Measurements from ENCODE around the gene SYNGR2. TPM values are rescaled to one million over a fixed set of nuclear protein-coding genes. Genes with fewer than 3 reads are reported as not detected.

The SYNGR2 gene
- total and polyA plus RNA-seq, 9 of the 15 experiments (the other 6 are each of a cell fraction or from before 2014, with no cell fraction given), result 1.4 to 173 (median 87.8) TPM

DNA sequence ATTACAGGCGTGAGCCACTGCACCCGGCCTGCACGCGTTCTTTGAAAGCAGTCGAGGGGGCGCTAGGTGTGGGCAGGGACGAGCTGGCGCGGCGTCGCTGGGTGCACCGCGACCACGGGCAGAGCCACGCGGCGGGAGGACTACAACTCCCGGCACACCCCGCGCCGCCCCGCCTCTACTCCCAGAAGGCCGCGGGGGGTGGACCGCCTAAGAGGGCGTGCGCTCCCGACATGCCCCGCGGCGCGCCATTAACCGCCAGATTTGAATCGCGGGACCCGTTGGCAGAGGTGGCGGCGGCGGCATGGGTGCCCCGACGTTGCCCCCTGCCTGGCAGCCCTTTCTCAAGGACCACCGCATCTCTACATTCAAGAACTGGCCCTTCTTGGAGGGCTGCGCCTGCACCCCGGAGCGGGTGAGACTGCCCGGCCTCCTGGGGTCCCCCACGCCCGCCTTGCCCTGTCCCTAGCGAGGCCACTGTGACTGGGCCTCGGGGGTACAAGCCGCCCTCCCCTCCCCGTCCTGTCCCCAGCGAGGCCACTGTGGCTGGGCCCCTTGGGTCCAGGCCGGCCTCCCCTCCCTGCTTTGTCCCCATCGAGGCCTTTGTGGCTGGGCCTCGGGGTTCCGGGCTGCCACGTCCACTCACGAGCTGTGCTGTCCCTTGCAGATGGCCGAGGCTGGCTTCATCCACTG lies 45.8 kb downstream of the SYNGR2 start, which contains the start of gene BIRC5 (continued):
- TF ChIP-seq YY1 (IDR thresholded peaks at IDR 0.05; ENCODE audit: borderline replicate concordance in 1 of 3, control insufficient read depth in 1 of 3, extremely low read depth in 1 of 3, insufficient read depth in 3 of 3, insufficient read length in 1 of 3, insufficient replicate concordance in 2 of 3, low read depth in 1 of 3, low read length in 2 of 3) (peak; percentile 59 to 92 (median 89)), USF2 (CRISPR knock-in tag; IDR thresholded peaks at IDR 0.05) (no peak), PTBP1 (IDR thresholded peaks at IDR 0.05; ENCODE audit: low read depth, low read length) (no peak), TCFL5 (CRISPR knock-in tag; conservative IDR thresholded peaks at IDR 0.05) (no peak), RUNX1 (IDR thresholded peaks at IDR 0.05; ENCODE audit: low read depth) (no peak), ZNF224 (CRISPR knock-in tag; IDR thresholded peaks at IDR 0.05) (no peak; the same call in 1 of the 2 replicates), RB1 (IDR thresholded peaks at IDR 0.05; ENCODE audit: low read depth) (peak; percentile 89), ZNF764 (CRISPR knock-in tag; IDR thresholded peaks at IDR 0.05; ENCODE audit: low read depth) (no peak), ZNF3 (CRISPR knock-in tag; IDR thresholded peaks at IDR 0.05) (no peak), ZBED1 (IDR thresholded peaks at IDR 0.05) (no peak), ZNF766 (CRISPR knock-in tag; conservative IDR thresholded peaks at IDR 0.05) (peak; percentile 90), NBN (IDR thresholded peaks at IDR 0.05; ENCODE audit: low read depth) (no peak), BRD9 (IDR thresholded peaks at IDR 0.05; ENCODE audit: low read depth, partially characterized antibody) (no peak), ARID3A (IDR thresholded peaks at IDR 0.05; ENCODE audit: borderline replicate concordance, low read depth, low read length) (no peak), E2F3 (CRISPR knock-in tag; IDR thresholded peaks at IDR 0.05) (no peak; the same call in none of the 2 replicates)
- TF ChIP-seq, protein P1, sequence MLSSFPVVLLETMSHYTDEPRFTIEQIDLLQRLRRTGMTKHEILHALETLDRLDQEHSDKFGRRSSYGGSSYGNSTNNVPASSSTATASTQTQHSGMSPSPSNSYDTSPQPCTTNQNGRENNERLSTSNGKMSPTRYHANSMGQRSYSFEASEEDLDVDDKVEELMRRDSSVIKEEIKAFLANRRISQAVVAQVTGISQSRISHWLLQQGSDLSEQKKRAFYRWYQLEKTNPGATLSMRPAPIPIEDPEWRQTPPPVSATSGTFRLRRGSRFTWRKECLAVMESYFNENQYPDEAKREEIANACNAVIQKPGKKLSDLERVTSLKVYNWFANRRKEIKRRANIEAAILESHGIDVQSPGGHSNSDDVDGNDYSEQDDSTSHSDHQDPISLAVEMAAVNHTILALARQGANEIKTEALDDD (IDR thresholded peaks at IDR 0.05), result no peak
- TF ChIP-seq, protein P2, sequence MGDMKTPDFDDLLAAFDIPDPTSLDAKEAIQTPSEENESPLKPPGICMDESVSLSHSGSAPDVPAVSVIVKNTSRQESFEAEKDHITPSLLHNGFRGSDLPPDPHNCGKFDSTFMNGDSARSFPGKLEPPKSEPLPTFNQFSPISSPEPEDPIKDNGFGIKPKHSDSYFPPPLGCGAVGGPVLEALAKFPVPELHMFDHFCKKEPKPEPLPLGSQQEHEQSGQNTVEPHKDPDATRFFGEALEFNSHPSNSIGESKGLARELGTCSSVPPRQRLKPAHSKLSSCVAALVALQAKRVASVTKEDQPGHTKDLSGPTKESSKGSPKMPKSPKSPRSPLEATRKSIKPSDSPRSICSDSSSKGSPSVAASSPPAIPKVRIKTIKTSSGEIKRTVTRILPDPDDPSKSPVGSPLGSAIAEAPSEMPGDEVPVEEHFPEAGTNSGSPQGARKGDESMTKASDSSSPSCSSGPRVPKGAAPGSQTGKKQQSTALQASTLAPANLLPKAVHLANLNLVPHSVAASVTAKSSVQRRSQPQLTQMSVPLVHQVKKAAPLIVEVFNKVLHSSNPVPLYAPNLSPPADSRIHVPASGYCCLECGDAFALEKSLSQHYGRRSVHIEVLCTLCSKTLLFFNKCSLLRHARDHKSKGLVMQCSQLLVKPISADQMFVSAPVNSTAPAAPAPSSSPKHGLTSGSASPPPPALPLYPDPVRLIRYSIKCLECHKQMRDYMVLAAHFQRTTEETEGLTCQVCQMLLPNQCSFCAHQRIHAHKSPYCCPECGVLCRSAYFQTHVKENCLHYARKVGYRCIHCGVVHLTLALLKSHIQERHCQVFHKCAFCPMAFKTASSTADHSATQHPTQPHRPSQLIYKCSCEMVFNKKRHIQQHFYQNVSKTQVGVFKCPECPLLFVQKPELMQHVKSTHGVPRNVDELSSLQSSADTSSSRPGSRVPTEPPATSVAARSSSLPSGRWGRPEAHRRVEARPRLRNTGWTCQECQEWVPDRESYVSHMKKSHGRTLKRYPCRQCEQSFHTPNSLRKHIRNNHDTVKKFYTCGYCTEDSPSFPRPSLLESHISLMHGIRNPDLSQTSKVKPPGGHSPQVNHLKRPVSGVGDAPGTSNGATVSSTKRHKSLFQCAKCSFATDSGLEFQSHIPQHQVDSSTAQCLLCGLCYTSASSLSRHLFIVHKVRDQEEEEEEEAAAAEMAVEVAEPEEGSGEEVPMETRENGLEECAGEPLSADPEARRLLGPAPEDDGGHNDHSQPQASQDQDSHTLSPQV (IDR thresholded peaks at IDR 0.05), result peak; percentile 95

Measured in K562 (cell line).